H9 (cell line): Measurements from ENCODE around the gene BCL6. TPM values are rescaled to one million over a fixed set of nuclear protein-coding genes. Genes with fewer than 3 reads are reported as not detected.

Experiments used
- DNase-seq: peaks from one replicate; pipeline ENCODE4 v3.0.0-alpha.2; 2017
- H2AFZ ChIP-seq: one replicate; pipeline ENCODE4 v1.6.1; 2013; ENCODE audit warnings: mild to moderate bottlenecking, low read length, control low read depth, moderate library complexity
- H2AK5ac ChIP-seq: 2 replicates; pipeline ENCODE4 v1.6.1; 2013; ENCODE audit warnings: low read length, control low read depth, mixed read lengths; ENCODE audit not compliant: insufficient read length
- H2BK120ac ChIP-seq: one replicate; pipeline ENCODE4 v1.6.1; 2013; ENCODE audit warnings: low read depth, mild to moderate bottlenecking, low read length, control low read depth, inconsistent platforms; ENCODE audit not compliant: poor library complexity, severe bottlenecking
- H2BK12ac ChIP-seq: 2 replicates; pipeline ENCODE4 v1.6.1; 2013; ENCODE audit warnings: low read length, control low read depth, mixed read lengths, low read depth; ENCODE audit not compliant: insufficient read length
- H2BK15ac ChIP-seq: 2 replicates; pipeline ENCODE4 v1.6.1; 2013; ENCODE audit warnings: low read depth, low read length, control low read depth
- H2BK20ac ChIP-seq: one replicate; pipeline ENCODE4 v1.6.1; 2013; ENCODE audit warnings: low read depth, mild to moderate bottlenecking, low read length, control low read depth, inconsistent platforms; ENCODE audit not compliant: poor library complexity, severe bottlenecking
- H2BK5ac ChIP-seq: 2 replicates; pipeline ENCODE4 v1.6.1; 2013; ENCODE audit warnings: low read length, control low read depth, mixed read lengths; ENCODE audit not compliant: insufficient read length
- H3K14ac ChIP-seq: 2 replicates; pipeline ENCODE4 v1.6.1; 2013; ENCODE audit warnings: low read length, control low read depth; ENCODE audit not compliant: insufficient read depth
- H3K18ac ChIP-seq: 2 replicates; pipeline ENCODE4 v1.6.1; 2013; ENCODE audit warnings: low read depth, mild to moderate bottlenecking, mixed read lengths, low read length, control low read depth; ENCODE audit not compliant: insufficient read length
- H3K23ac ChIP-seq: 2 replicates; pipeline ENCODE4 v1.6.1; 2013; ENCODE audit warnings: low read length, control low read depth, mixed read lengths, low read depth; ENCODE audit not compliant: insufficient read length
- H3K23me2 ChIP-seq: 2 replicates; pipeline ENCODE4 v1.6.1; 2013; ENCODE audit warnings: low read depth, mild to moderate bottlenecking, mixed read lengths, low read length, control low read depth; ENCODE audit not compliant: insufficient read length, poor library complexity, severe bottlenecking
- H3K27ac ChIP-seq: 2 replicates; pipeline ENCODE4 v1.5.1; 2013; ENCODE audit warnings: low read length, control low read depth, mixed read lengths, low read depth; ENCODE audit not compliant: insufficient read length
- H3K27me3 ChIP-seq: 2 replicates; pipeline ENCODE4 v1.6.1; 2013; ENCODE audit warnings: low read length, control low read depth, inconsistent platforms; ENCODE audit not compliant: insufficient read depth
- H3K4ac ChIP-seq: 2 replicates; pipeline ENCODE4 v1.6.1; 2013; ENCODE audit warnings: low read depth, mild to moderate bottlenecking, control low read depth, inconsistent platforms, low read length, moderate library complexity
- H3K4me1 ChIP-seq: 2 replicates; pipeline ENCODE4 v1.6.1; 2013; ENCODE audit warnings: low read length, control low read depth, inconsistent platforms; ENCODE audit not compliant: insufficient read depth
- H3K4me2 ChIP-seq: 2 replicates; pipeline ENCODE4 v1.6.1; 2013; ENCODE audit warnings: low read length, control low read depth, mixed read lengths; ENCODE audit not compliant: insufficient read length, insufficient read depth
- H3K56ac ChIP-seq: 2 replicates; pipeline ENCODE4 v1.6.1; 2013; ENCODE audit warnings: low read depth, mild to moderate bottlenecking, mixed read lengths, low read length, control low read depth; ENCODE audit not compliant: insufficient read length
- H3K79me1 ChIP-seq: 2 replicates; pipeline ENCODE4 v1.6.1; 2013; ENCODE audit warnings: low read depth, mild to moderate bottlenecking, moderate library complexity, low read length, control low read depth, inconsistent platforms; ENCODE audit not compliant: insufficient read depth, poor library complexity, severe bottlenecking
- H3K79me2 ChIP-seq: 2 replicates; pipeline ENCODE4 v1.6.1; 2013; ENCODE audit warnings: low read length, control low read depth, inconsistent platforms; ENCODE audit not compliant: insufficient read depth
- H3K9ac ChIP-seq: 2 replicates; pipeline ENCODE4 v1.6.1; 2013; ENCODE audit warnings: low read length, control low read depth, mixed read lengths; ENCODE audit not compliant: insufficient read length; ENCODE audit errors: extremely low read depth
- H3K9me3 ChIP-seq: one replicate; pipeline ENCODE4 v1.6.1; 2013; ENCODE audit warnings: low read depth, low read length, inconsistent platforms; ENCODE audit not compliant: control insufficient read depth
- H3T11ph ChIP-seq: one replicate; pipeline ENCODE4 v1.6.1; 2013; ENCODE audit warnings: mild to moderate bottlenecking, low read length, control low read depth, inconsistent platforms
- H4K20me1 ChIP-seq: one replicate; pipeline ENCODE4 v1.6.1; 2013; ENCODE audit not compliant: control insufficient read depth, insufficient read length, insufficient read depth
- H4K5ac ChIP-seq: 2 replicates; pipeline ENCODE4 v1.6.1; 2013; ENCODE audit warnings: low read depth, mild to moderate bottlenecking, mixed read lengths, low read length, control low read depth; ENCODE audit not compliant: insufficient read length
- H4K8ac ChIP-seq: replicated peaks from 2 replicates; pipeline ENCODE4 v1.6.1; 2013; ENCODE audit warnings: low read length, control low read depth, mixed read lengths, low read depth; ENCODE audit not compliant: insufficient read length
- H4K91ac ChIP-seq: 2 replicates; pipeline ENCODE4 v1.6.1; 2013; ENCODE audit warnings: low read depth, mild to moderate bottlenecking, moderate library complexity, mixed read lengths, low read length, control low read depth; ENCODE audit not compliant: insufficient read length
- H3K27ac Mint-ChIP-seq, 3 experiments: 2 replicates in 2 of 3; 3 replicates in 1 of 3; pipeline ENCODE4 v1.8.0; 2020 to 2021; ENCODE audit warnings: mixed read lengths in 3 of 3, mild to moderate bottlenecking in 1 of 3, moderate library complexity in 1 of 3
- H3K27me3 Mint-ChIP-seq: 2 replicates; pipeline ENCODE4 v1.8.0; 2021; ENCODE audit warnings: low read depth, mild to moderate bottlenecking, moderate library complexity, mixed read lengths
- H3K36me3 Mint-ChIP-seq, 3 experiments: 2 replicates in 2 of 3; 3 replicates in 1 of 3; pipeline ENCODE4 v1.8.0; 2020 to 2021; ENCODE audit warnings: low read depth in 3 of 3, mixed read lengths in 3 of 3; ENCODE audit not compliant: insufficient read depth in 1 of 3
- H3K4me1 Mint-ChIP-seq, 2 experiments: 2 replicates each; pipeline ENCODE4 v1.8.0; 2020; ENCODE audit warnings: mixed read lengths in 2 of 2
- H3K4me3 Mint-ChIP-seq, 2 experiments: 2 replicates in 1 of 2; 3 replicates in 1 of 2; pipeline ENCODE4 v1.8.0; 2020 to 2021; ENCODE audit warnings: mild to moderate bottlenecking in 2 of 2, mixed read lengths in 2 of 2, moderate library complexity in 1 of 2
- H3K9me3 Mint-ChIP-seq, 2 experiments: 2 replicates in 1 of 2; 3 replicates in 1 of 2; pipeline ENCODE4 v1.8.0; 2020; ENCODE audit warnings: mild to moderate bottlenecking in 2 of 2, mixed read lengths in 2 of 2, moderate library complexity in 1 of 2
- WGBS: extraction: QIAGEN DNeasy Blood & Tissue Kit; methylation state at CpG from one replicate; pipeline ENCODE4 v1.1.7; 2013; ENCODE audit warnings: missing lambda C conversion rate, low lambda C conversion rate, mixed read lengths; ENCODE audit not compliant: insufficient read length; ENCODE audit errors: extremely low coverage; 5-methylcytosine and 5-hydroxymethylcytosine counted together
- total RNA-seq: library from RNA; stranded (reverse); gene quantifications from 2 replicates; pipeline ENCODE4 v1.2.1, GENCODE V29; 2021
- TF ChIP-seq, protein P1 (sequence below): fragments of 200-600 bp; sonication (generic); conservative IDR thresholded peaks from 3 replicates; pipeline ENCODE4 v1.8.0; 2021; ENCODE audit warnings: antibody characterized with exemption, mild to moderate bottlenecking

Gene BCL6
- total RNA-seq, 1 experiment from 2014 or later: 3.4 TPM

DNA sequence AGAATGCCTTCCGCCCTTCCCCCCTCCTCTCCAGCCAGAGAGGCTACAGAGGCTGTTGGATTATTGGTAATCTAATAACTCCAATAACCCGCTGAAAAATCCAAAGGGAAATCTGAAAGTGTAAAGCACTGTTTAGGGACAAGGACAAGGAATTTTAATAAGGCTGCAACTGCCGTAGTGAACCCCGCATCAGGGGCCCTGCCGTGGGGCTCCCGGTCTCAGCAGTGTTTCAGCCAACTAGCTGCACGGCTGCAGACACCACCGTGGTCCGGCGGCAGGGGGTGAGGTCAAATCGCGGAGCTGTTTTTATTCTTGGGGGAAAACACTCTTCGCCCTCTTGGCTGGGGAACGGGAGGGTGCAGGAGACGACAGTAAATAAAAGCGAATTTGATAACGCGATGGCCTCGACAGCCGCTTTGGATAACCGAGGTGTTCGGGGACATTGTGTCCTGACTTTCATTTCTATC lies 6.1 kb downstream of the BCL6 start:
- Mint-ChIP-seq H3K4me1 (peaks cover 44 to 53% of the 10 kb centered on the region in 2 experiments), H3K27me3 (peaks cover 41% of the 10 kb centered on the region), H3K4me3 (peak overlapping the region; percentile 85 to 92), H3K9me3 (no peaks in the 10 kb centered on the region; a peak in 1 of 5 replicates), H3K27ac (peak overlapping the region; percentile 87 to 96 (median 92); a peak in 6 of 7 replicates), H3K36me3 (no peaks in the 10 kb centered on the region)
- H4K5ac ChIP-seq: no peak overlapping the region
- H3K4me2 ChIP-seq: peak overlapping the region; percentile 98
- peaks cover 42% of the 10 kb centered on the region for H3K23me2 ChIP-seq
- H4K20me1 ChIP-seq: no peaks in the 10 kb centered on the region
- H3K9ac ChIP-seq: peak overlapping the region; percentile 74
- H3K79me1 ChIP-seq: no peaks in the 10 kb centered on the region
- no peak overlapping the region for H2BK15ac ChIP-seq
- H2BK20ac ChIP-seq: no peak overlapping the region
- H2AFZ ChIP-seq: no peak overlapping the region
- no peaks in the 10 kb centered on the region for H3K9me3 ChIP-seq
- no peak overlapping the region for H3T11ph ChIP-seq
- H2BK5ac ChIP-seq: no peak overlapping the region
- no peak overlapping the region for H4K91ac ChIP-seq
- DNase-seq: no peak
- H3K14ac ChIP-seq: peak overlapping the region; percentile 74; the same call in 1 of the 2 replicates
- TF ChIP-seq, protein P1, sequence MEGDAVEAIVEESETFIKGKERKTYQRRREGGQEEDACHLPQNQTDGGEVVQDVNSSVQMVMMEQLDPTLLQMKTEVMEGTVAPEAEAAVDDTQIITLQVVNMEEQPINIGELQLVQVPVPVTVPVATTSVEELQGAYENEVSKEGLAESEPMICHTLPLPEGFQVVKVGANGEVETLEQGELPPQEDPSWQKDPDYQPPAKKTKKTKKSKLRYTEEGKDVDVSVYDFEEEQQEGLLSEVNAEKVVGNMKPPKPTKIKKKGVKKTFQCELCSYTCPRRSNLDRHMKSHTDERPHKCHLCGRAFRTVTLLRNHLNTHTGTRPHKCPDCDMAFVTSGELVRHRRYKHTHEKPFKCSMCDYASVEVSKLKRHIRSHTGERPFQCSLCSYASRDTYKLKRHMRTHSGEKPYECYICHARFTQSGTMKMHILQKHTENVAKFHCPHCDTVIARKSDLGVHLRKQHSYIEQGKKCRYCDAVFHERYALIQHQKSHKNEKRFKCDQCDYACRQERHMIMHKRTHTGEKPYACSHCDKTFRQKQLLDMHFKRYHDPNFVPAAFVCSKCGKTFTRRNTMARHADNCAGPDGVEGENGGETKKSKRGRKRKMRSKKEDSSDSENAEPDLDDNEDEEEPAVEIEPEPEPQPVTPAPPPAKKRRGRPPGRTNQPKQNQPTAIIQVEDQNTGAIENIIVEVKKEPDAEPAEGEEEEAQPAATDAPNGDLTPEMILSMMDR: no peak
- H3K56ac ChIP-seq: no peak overlapping the region
- 0 out of 2 replicates have a peak, but pooled peaks cover 1% of the 10 kb centered on the region for H3K79me2 ChIP-seq
- H3K4me1 ChIP-seq: peaks cover 10% of the 10 kb centered on the region; the same call in 1 of the 2 replicates
- H4K8ac ChIP-seq: no peak overlapping the region
- no CpG with 5 or more reads among the region's 22 CpGs for WGBS
- no peak overlapping the region for H2BK120ac ChIP-seq
- no peak overlapping the region for H3K4ac ChIP-seq
- no peak overlapping the region for H3K27ac ChIP-seq
- H3K18ac ChIP-seq: peak overlapping the region; percentile 69
- no peak overlapping the region for H3K23ac ChIP-seq
- H2BK12ac ChIP-seq: no peak overlapping the region
- H3K27me3 ChIP-seq: peaks cover 4% of the 10 kb centered on the region; the same call in 1 of the 2 replicates
- no peak overlapping the region for H2AK5ac ChIP-seq
